HepG2 (cell line): ENCODE data around the gene CLBA1.

Experiments
- BRCA1 ChIP-seq: sonication (generic); formaldehyde crosslinking; IDR thresholded peaks from 2 replicates; pipeline ENCODE4 v1.4.0; 2020; ENCODE audit warnings: missing genetic modification reagents
- MYC ChIP-seq: sonication (generic); formaldehyde crosslinking; IDR thresholded peaks from 2 replicates; pipeline ENCODE4 v1.9.0; 2021; ENCODE audit warnings: missing genetic modification reagents, borderline replicate concordance
- POGZ ChIP-seq: sonication (generic); formaldehyde crosslinking; IDR thresholded peaks from 2 replicates; pipeline ENCODE4 v1.4.0; 2020; ENCODE audit warnings: mild to moderate bottlenecking, missing genetic modification reagents
- ZNF549 ChIP-seq: sonication (generic); formaldehyde crosslinking; IDR thresholded peaks from 2 replicates; pipeline ENCODE4 v1.5.0; 2020; ENCODE audit warnings: missing genetic modification reagents

- TF ChIP-seq BRCA1 (CRISPR knock-in tag) (no peak), ZNF549 (CRISPR knock-in tag) (no peak), POGZ (no peak), MYC (CRISPR knock-in tag) (no peak)
Observed at GRCh38 chr14:104969741-104970230, 15.8 kb upstream of the CLBA1 start.
